HEK293 (cell line): Measurements from ENCODE around the gene LDLRAD2.

Source experiments
- ZBTB44 ChIP-seq: fragments of 450-650 bp; IDR thresholded peaks from 2 replicates; pipeline ENCODE4 v1.5.1; 2018; ENCODE audit warnings: missing biosample characterization, mild to moderate bottlenecking, missing genetic modification characterization
- ZNF274 ChIP-seq, 2 experiments: fragments of 200-500 bp in 1 of 2; fragments of 450-650 bp in 1 of 2; sonication (Bioruptor generic) in 1 of 2; formaldehyde crosslinking in 1 of 2; IDR thresholded peaks; 2 replicates each; pipeline versions ENCODE4 v1.5.1 to v1.6.1; 2014 to 2016; ENCODE audit warnings: borderline replicate concordance in 1 of 2, inconsistent platforms in 1 of 2, low read length in 1 of 2, missing biosample characterization in 1 of 2, missing genetic modification characterization in 1 of 2
- ZNF37A ChIP-seq: fragments of 450-650 bp; IDR thresholded peaks from 2 replicates; pipeline ENCODE4 v1.5.1; 2018; ENCODE audit warnings: missing biosample characterization, missing genetic modification characterization
- ZNF585B ChIP-seq: fragments of 450-650 bp; formaldehyde crosslinking; IDR thresholded peaks from 2 replicates; pipeline ENCODE4 v1.5.1; 2016; ENCODE audit warnings: missing biosample characterization, missing genetic modification characterization
- ZNF792 ChIP-seq: fragments of 450-650 bp; formaldehyde crosslinking; IDR thresholded peaks from 2 replicates; pipeline ENCODE4 v1.5.1; 2016; ENCODE audit warnings: missing biosample characterization, missing genetic modification characterization

GRCh38 chr1:21830792-21831453, 18.9 kb downstream of the LDLRAD2 start:
- TF ChIP-seq ZNF274 (IDR thresholded peaks at IDR 0.05; ENCODE audit: low read length): no peak
- TF ChIP-seq ZNF274 (tag by site-specific recombination; IDR thresholded peaks at IDR 0.05; ENCODE audit: borderline replicate concordance): no peak
- TF ChIP-seq ZNF585B (tag by site-specific recombination): no peak
- no peak for TF ChIP-seq ZNF37A (tag by site-specific recombination)
- TF ChIP-seq ZBTB44 (tag by site-specific recombination): no peak
- TF ChIP-seq ZNF792 (tag by site-specific recombination): no peak
